PFSK-1 (cell line): ENCODE data around the gene SAMHD1.

Source experiments
- POLR2AphosphoS5 ChIP-seq: IDR thresholded peaks from 2 replicates; pipeline ENCODE4 v1.6.1; 2012; ENCODE audit warnings: low read depth, mild to moderate bottlenecking, control low read depth, low read length, moderate library complexity
- SIN3A ChIP-seq: IDR thresholded peaks from 2 replicates; pipeline ENCODE4 v1.6.1; 2012; ENCODE audit warnings: mild to moderate bottlenecking, low read length, moderate library complexity, borderline replicate concordance; ENCODE audit not compliant: insufficient read depth
- TAF1 ChIP-seq: IDR thresholded peaks from 2 replicates; pipeline ENCODE4 v1.6.1; 2012; ENCODE audit warnings: low read length, control low read depth, borderline replicate concordance; ENCODE audit not compliant: insufficient read depth
- TF ChIP-seq, protein P1 (sequence below), 2 experiments: IDR thresholded peaks; 2 replicates each; pipeline versions ENCODE4 v1.6.1 to v1.8.0; 2011 to 2012; ENCODE audit warnings: low read depth in 2 of 2, low read length in 2 of 2, control low read depth in 1 of 2, inconsistent platforms in 1 of 2, mild to moderate bottlenecking in 1 of 2, moderate library complexity in 1 of 2; ENCODE audit not compliant: insufficient read depth in 1 of 2

DNA sequence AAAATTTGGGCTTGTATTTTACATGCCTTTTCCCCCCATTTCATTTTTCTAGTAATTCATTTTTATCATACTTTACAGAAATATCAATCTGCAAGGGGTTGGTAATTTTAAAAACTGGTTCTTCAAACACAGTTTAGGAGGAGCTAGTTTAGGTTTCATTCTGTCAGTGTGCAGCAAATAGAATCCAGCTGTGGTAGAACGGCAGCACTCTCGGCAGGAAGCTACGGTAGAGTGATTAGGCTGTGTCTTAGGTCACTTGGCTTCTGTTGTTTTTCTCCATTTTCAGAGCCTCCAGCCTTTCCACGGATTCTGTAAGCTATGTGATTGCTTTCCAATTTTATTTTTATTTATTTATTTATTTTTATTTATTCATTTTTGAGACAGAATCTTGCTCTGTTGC is 42.9 kb downstream of the SAMHD1 start:
- TF ChIP-seq SIN3A (no peak), POLR2AphosphoS5 (no peak), TAF1 (no peak)
- TF ChIP-seq, protein P1, sequence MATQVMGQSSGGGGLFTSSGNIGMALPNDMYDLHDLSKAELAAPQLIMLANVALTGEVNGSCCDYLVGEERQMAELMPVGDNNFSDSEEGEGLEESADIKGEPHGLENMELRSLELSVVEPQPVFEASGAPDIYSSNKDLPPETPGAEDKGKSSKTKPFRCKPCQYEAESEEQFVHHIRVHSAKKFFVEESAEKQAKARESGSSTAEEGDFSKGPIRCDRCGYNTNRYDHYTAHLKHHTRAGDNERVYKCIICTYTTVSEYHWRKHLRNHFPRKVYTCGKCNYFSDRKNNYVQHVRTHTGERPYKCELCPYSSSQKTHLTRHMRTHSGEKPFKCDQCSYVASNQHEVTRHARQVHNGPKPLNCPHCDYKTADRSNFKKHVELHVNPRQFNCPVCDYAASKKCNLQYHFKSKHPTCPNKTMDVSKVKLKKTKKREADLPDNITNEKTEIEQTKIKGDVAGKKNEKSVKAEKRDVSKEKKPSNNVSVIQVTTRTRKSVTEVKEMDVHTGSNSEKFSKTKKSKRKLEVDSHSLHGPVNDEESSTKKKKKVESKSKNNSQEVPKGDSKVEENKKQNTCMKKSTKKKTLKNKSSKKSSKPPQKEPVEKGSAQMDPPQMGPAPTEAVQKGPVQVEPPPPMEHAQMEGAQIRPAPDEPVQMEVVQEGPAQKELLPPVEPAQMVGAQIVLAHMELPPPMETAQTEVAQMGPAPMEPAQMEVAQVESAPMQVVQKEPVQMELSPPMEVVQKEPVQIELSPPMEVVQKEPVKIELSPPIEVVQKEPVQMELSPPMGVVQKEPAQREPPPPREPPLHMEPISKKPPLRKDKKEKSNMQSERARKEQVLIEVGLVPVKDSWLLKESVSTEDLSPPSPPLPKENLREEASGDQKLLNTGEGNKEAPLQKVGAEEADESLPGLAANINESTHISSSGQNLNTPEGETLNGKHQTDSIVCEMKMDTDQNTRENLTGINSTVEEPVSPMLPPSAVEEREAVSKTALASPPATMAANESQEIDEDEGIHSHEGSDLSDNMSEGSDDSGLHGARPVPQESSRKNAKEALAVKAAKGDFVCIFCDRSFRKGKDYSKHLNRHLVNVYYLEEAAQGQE (IDR thresholded peaks at IDR 0.05; ENCODE audit: insufficient read depth in 1 of 2, low read depth in 2 of 2, low read length in 2 of 2) = no peak
